ENCODE results near the gene MMP15. TPM values are rescaled to one million over a fixed set of nuclear protein-coding genes. Genes with fewer than 3 reads are reported as not detected.

Gene MMP15
- total and polyA plus RNA-seq, 2 donors (not counting 3 experiments of a cell fraction or from before 2014, with no cell fraction given) = 12.6 to 16.0 TPM

- H2AFZ ChIP-seq (ENCODE audit: low read depth, low read length) = no peak overlapping the region
- DNase-seq (ENCODE audit: low read depth, low spot score) (no peak), FAIRE-seq (no peak)
- H3K79me2 ChIP-seq (ENCODE audit: control insufficient read depth, insufficient read depth, low read length) = no peaks in the 10 kb centered on the region
- no TSS peak for BruUV-seq (replicated peaks)
- H3K9me1 ChIP-seq (replicated peaks; ENCODE audit: control insufficient read depth, extremely low read depth, insufficient read depth, low read length) = no peaks in the 10 kb centered on the region
- dilution Hi-C loops (cut with MboI; ENCODE audit: extremely low pct_ligation_motif_present, low sequenced_read_pairs) = no loop called here
- no peak overlapping the region for H3K27ac ChIP-seq (ENCODE audit: insufficient read depth, low read depth, low read length)
- no peaks in the 10 kb centered on the region for H4K20me1 ChIP-seq (replicated peaks; ENCODE audit: control insufficient read depth, extremely low read depth, insufficient read depth, low read length)
- no peak overlapping the region for H3K4me3 ChIP-seq (replicated peaks in 1 of 3; ENCODE audit: insufficient read depth in 1 of 3, low read depth in 1 of 3, low read length in 3 of 3)
- no peak for TF ChIP-seq MYC (IDR thresholded peaks at IDR 0.05; ENCODE audit: low read depth, low read length)
- TF ChIP-seq FOS (IDR thresholded peaks at IDR 0.05; ENCODE audit: borderline replicate concordance, insufficient read depth, low read length) = no peak
- no peak for TF ChIP-seq EZH2 (IDR thresholded peaks at IDR 0.05; ENCODE audit: borderline replicate concordance, low read depth, low read length, severe bottlenecking)
- TF ChIP-seq GATA2 (IDR thresholded peaks at IDR 0.05; ENCODE audit: insufficient read depth, insufficient read length, low read depth, low read length) = no peak
- POLR2A ChIA-PET = no interaction called here
- peaks cover 8% of the 10 kb centered on the region for H3K4me1 ChIP-seq (ENCODE audit: control insufficient read depth, extremely low read depth, insufficient read depth, low read length)
- H3K9ac ChIP-seq (replicated peaks; ENCODE audit: extremely low read depth, insufficient read depth, low read length) = no peak overlapping the region
- no peak overlapping the region for H3K4me2 ChIP-seq (ENCODE audit: insufficient read depth, low read length)
- intact Hi-C loops (cut with micrococcal nuclease) = no loop called here
- no peaks in the 10 kb centered on the region for H3K27me3 ChIP-seq (ENCODE audit: control insufficient read depth in 2 of 2, insufficient read depth in 2 of 2, low read length in 2 of 2)
- no peaks in the 10 kb centered on the region for H3K9me3 ChIP-seq (replicated peaks; ENCODE audit: control insufficient read depth, insufficient read depth, low read length)
- CTCF ChIA-PET = no interaction called here
- peaks cover 0 to 16% of the 10 kb centered on the region in 2 experiments for H3K36me3 ChIP-seq (ENCODE audit: control insufficient read depth in 2 of 2, extremely low read depth in 1 of 2, insufficient read depth in 2 of 2, low read length in 2 of 2)
These were observed 31.7 kb upstream of the MMP15 start for GRCh38 chr16:57993897-57994296.

GRCh38 chr16:57994361-57994760, 31.2 kb upstream of the MMP15 start:
- no peak overlapping the region for H3K27ac ChIP-seq (ENCODE audit: insufficient read depth, low read depth, low read length)
- H3K9me1 ChIP-seq (replicated peaks; ENCODE audit: control insufficient read depth, extremely low read depth, insufficient read depth, low read length) = no peaks in the 10 kb centered on the region
- H3K9me3 ChIP-seq (replicated peaks; ENCODE audit: control insufficient read depth, insufficient read depth, low read length) = no peaks in the 10 kb centered on the region
- POLR2A ChIA-PET = no interaction called here
- H3K27me3 ChIP-seq (ENCODE audit: control insufficient read depth in 2 of 2, insufficient read depth in 2 of 2, low read length in 2 of 2) = no peaks in the 10 kb centered on the region
- H3K79me2 ChIP-seq (ENCODE audit: control insufficient read depth, insufficient read depth, low read length) = no peaks in the 10 kb centered on the region
- no peak overlapping the region for H3K9ac ChIP-seq (replicated peaks; ENCODE audit: extremely low read depth, insufficient read depth, low read length)
- FAIRE-seq = no peak
- H3K4me3 ChIP-seq (replicated peaks in 1 of 3; ENCODE audit: insufficient read depth in 1 of 3, low read depth in 1 of 3, low read length in 3 of 3) = no peak overlapping the region
- no peak overlapping the region for H3K4me2 ChIP-seq (ENCODE audit: insufficient read depth, low read length)
- dilution Hi-C loops (cut with MboI; ENCODE audit: extremely low pct_ligation_motif_present, low sequenced_read_pairs) (no loop called here), intact Hi-C loops (cut with micrococcal nuclease) (no loop called here)
- no TSS peak for BruUV-seq (replicated peaks)
- no peak for DNase-seq (ENCODE audit: low read depth, low spot score)
- no peaks in the 10 kb centered on the region for H4K20me1 ChIP-seq (replicated peaks; ENCODE audit: control insufficient read depth, extremely low read depth, insufficient read depth, low read length)
- no peak for TF ChIP-seq EZH2 (IDR thresholded peaks at IDR 0.05; ENCODE audit: borderline replicate concordance, low read depth, low read length, severe bottlenecking)
- TF ChIP-seq POLR2AphosphoS5 (IDR thresholded peaks at IDR 0.05; ENCODE audit: insufficient read depth, low read depth, low read length) = no peak
- no peak for TF ChIP-seq FOS (IDR thresholded peaks at IDR 0.05; ENCODE audit: borderline replicate concordance, insufficient read depth, low read length)
- TF ChIP-seq MYC (IDR thresholded peaks at IDR 0.05; ENCODE audit: low read depth, low read length) = no peak
- TF ChIP-seq POLR2A (IDR thresholded peaks at IDR 0.05; ENCODE audit: low read depth, low read length) = no peak
- no peak for TF ChIP-seq CTCF (IDR thresholded peaks at IDR 0.05; ENCODE audit: extremely low read depth in 1 of 2, insufficient read depth in 1 of 2, low read depth in 1 of 2, low read length in 2 of 2)
- TF ChIP-seq MAX (IDR thresholded peaks at IDR 0.05; ENCODE audit: insufficient read depth, insufficient read length) = no peak
- TF ChIP-seq JUN (IDR thresholded peaks at IDR 0.05; ENCODE audit: borderline replicate concordance, insufficient read depth, insufficient read length, low read depth) = no peak
- CTCF ChIA-PET = no interaction called here
- H3K4me1 ChIP-seq (ENCODE audit: control insufficient read depth, extremely low read depth, insufficient read depth, low read length) = peaks cover 13% of the 10 kb centered on the region
- no peak overlapping the region for H2AFZ ChIP-seq (ENCODE audit: low read depth, low read length)
- H3K36me3 ChIP-seq (ENCODE audit: control insufficient read depth in 2 of 2, extremely low read depth in 1 of 2, insufficient read depth in 2 of 2, low read length in 2 of 2) = peaks cover 0 to 16% of the 10 kb centered on the region in 2 experiments

Data from endothelial cell of umbilical vein (primary cell).